Keratinocyte (primary cell): ENCODE results near the gene CDIP1. TPM values are rescaled to one million over a fixed set of nuclear protein-coding genes. Genes with fewer than 3 reads are reported as not detected.
"Not testable (repeated sequence)": the region's sequence is repeated elsewhere in the genome, so short reads cannot be mapped to it uniquely, and the experiment has no call there.

Experiments used
- DNase-seq: peaks from one replicate; pipeline ENCODE4 v3.0.0-alpha.2; 2011; ENCODE audit warnings: low read depth, missing footprints, low spot score
- FAIRE-seq: peaks from 2 replicates; lab custom pipeline; 2011; peaks lifted over from hg19 to GRCh38; lab: Jason Lieb, UNC
- H2AFZ ChIP-seq: 2 replicates; pipeline ENCODE4 v1.6.0; 2012; ENCODE audit warnings: low read length, control low read depth, inconsistent platforms; ENCODE audit not compliant: control insufficient read depth
- H3K27ac ChIP-seq: 2 replicates; pipeline ENCODE4 v1.5.1; 2011; ENCODE audit warnings: low read length; ENCODE audit not compliant: control insufficient read depth, insufficient read depth
- H3K27me3 ChIP-seq: 3 replicates; pipeline ENCODE4 v1.6.0; 2011; ENCODE audit warnings: low read length; ENCODE audit not compliant: control insufficient read depth, insufficient read depth; ENCODE audit errors: extremely low read depth
- H3K36me3 ChIP-seq, 2 experiments: 2 replicates in 1 of 2; 3 replicates in 1 of 2; pipeline ENCODE4 v1.5.1; 2011; ENCODE audit warnings: low read length in 2 of 2, mild to moderate bottlenecking in 1 of 2; ENCODE audit not compliant: control insufficient read depth in 2 of 2, insufficient read depth in 2 of 2; ENCODE audit errors: extremely low read depth in 1 of 2
- H3K4me1 ChIP-seq: 3 replicates; pipeline ENCODE4 v1.5.1; 2011; ENCODE audit warnings: low read length; ENCODE audit not compliant: control insufficient read depth, insufficient read depth; ENCODE audit errors: extremely low read depth
- H3K4me2 ChIP-seq: 3 replicates; pipeline ENCODE4 v1.6.0; 2011; ENCODE audit warnings: low read depth, low read length; ENCODE audit not compliant: control insufficient read depth, insufficient read depth; ENCODE audit errors: extremely low read depth
- H3K4me3 ChIP-seq, 3 experiments: fragments of 200-600 bp in 1 of 3; sonication (generic) in 1 of 3; 2 replicates in 2 of 3; 3 replicates in 1 of 3; pipeline ENCODE4 v1.5.1; 2011 to 2016; ENCODE audit warnings: low read length in 3 of 3, mild to moderate bottlenecking in 3 of 3, control low read depth in 2 of 3, inconsistent platforms in 1 of 3, low read depth in 1 of 3, mixed read lengths in 1 of 3, mixed run types in 1 of 3, moderate library complexity in 1 of 3; ENCODE audit not compliant: control insufficient read depth in 2 of 3, insufficient read depth in 2 of 3; ENCODE audit errors: extremely low read depth in 1 of 3
- H3K79me2 ChIP-seq: 2 replicates; pipeline ENCODE4 v1.6.0; 2012; ENCODE audit warnings: low read length; ENCODE audit not compliant: control insufficient read depth, insufficient read depth
- H3K9ac ChIP-seq: 3 replicates; pipeline ENCODE4 v1.6.0; 2011; ENCODE audit warnings: low read length; ENCODE audit not compliant: control insufficient read depth, insufficient read depth; ENCODE audit errors: extremely low read depth
- H3K9me1 ChIP-seq: 3 replicates; pipeline ENCODE4 v1.6.0; 2011; ENCODE audit warnings: low read length; ENCODE audit not compliant: control insufficient read depth, insufficient read depth; ENCODE audit errors: extremely low read depth
- H3K9me3 ChIP-seq: 2 replicates; pipeline ENCODE4 v1.5.1; 2012; ENCODE audit warnings: low read depth, low read length; ENCODE audit not compliant: control insufficient read depth
- H4K20me1 ChIP-seq: 3 replicates; pipeline ENCODE4 v1.6.0; 2011; ENCODE audit warnings: low read length; ENCODE audit not compliant: control insufficient read depth, insufficient read depth; ENCODE audit errors: extremely low read depth
- EZH2 ChIP-seq: IDR thresholded peaks from one replicate; pipeline ENCODE4 v1.6.1; 2012; ENCODE audit warnings: inconsistent platforms, mild to moderate bottlenecking, low read length, moderate library complexity
- dilution Hi-C: fragments of 300-500 bp; cut with MboI; formaldehyde crosslinking; loops from one replicate; pipeline ENCODE4 v1.7.0; 2020; ENCODE audit warnings: low sequenced_read_pairs; ENCODE audit not compliant: extremely low pct_ligation_motif_present
- polyA plus RNA-seq, 5 experiments: library from polyadenylated mRNA; depleted of rRNA in 3 of 5; stranded (reverse) in 3 of 5; stranded (forward) in 1 of 5; unstranded in 1 of 5; fragments of >200 nt; gene quantifications; 1 replicate in 1 of 5; 2 replicates in 3 of 5; 3 replicates in 1 of 5; pipeline versions ENCODE4 v1.2.1 to v1.2.3, GENCODE V29; 2011 to 2012; ENCODE audit warnings: missing spikeins in 2 of 5, low read depth in 1 of 5, low replicate concordance in 1 of 5
- TF ChIP-seq, protein P1 (sequence below), 3 experiments: IDR thresholded peaks in 1 of 3; conservative IDR thresholded peaks in 1 of 3; optimal IDR thresholded peaks in 1 of 3; 2 replicates in 2 of 3; 3 replicates in 1 of 3; pipeline versions ENCODE3 to v1.5.1; 2011; ENCODE audit warnings: low read length in 3 of 3, mild to moderate bottlenecking in 3 of 3, moderate library complexity in 2 of 3, control low read depth in 1 of 3, inconsistent platforms in 1 of 3; ENCODE audit not compliant: insufficient read depth in 2 of 3; ENCODE audit errors: extremely low read depth in 1 of 3

The CDIP1 gene
- polyA plus RNA-seq, 1 donor (not counting 4 experiments of a cell fraction or from before 2014, with no cell fraction given), result 19.8 TPM

DNA sequence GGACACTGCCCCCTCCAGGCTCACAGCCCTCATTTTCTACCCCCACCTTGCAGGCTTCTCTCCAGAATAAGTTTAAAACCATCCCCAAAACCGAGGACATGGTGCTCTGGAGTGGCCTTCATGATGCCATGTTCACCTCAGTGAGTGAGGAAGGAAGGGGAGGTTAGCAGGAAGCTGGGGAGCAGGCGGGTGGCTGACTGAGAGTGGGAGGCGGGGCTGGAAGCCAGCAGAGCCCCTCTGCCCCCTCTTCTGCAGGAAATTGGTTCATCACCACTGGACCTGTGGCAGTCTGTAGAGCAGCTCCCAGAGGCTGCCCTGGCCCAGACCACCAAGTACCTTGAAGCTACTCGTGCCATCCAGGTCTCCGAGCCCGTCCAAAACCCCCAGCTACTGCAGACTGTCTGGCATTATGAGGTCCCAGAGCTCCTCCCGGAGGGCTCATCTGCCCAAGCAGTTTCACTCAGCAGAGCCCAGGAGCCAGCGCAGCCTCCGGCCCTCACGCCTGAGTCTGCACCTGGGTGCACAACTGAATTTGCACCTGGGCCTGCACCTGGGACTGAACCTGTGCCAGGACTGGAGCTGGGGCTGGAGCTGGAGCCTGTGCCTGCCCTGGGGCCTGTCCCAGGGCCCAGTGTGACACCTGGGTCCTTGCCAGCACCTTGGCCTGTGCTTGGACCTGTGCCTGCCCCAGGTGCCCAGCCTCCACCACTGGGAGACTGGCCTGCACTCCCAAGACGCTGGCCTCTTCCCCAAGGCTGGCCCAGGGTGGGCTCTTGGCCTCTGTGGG lies 36.5 kb upstream of the CDIP1 start:
- Histone ChIP-seq H3K4me3 (no peak overlapping the region), H3K27ac (no peak overlapping the region), H4K20me1 (no peaks in the 10 kb centered on the region), H3K4me1 (no peaks in the 10 kb centered on the region), H3K36me3 (no peaks in the 10 kb centered on the region), H3K9me1 (no peaks in the 10 kb centered on the region), H3K79me2 (no peaks in the 10 kb centered on the region), H3K4me2 (no peak overlapping the region), H3K9me3 (no peaks in the 10 kb centered on the region), H2AFZ (no peak overlapping the region), H3K9ac (no peak overlapping the region), H3K27me3 (peaks cover 2% of the 10 kb centered on the region)
- no peak for FAIRE-seq
- dilution Hi-C loops, result no loop called here
- DNase-seq, result no peak
- no peak for TF ChIP-seq EZH2
- TF ChIP-seq, protein P1, sequence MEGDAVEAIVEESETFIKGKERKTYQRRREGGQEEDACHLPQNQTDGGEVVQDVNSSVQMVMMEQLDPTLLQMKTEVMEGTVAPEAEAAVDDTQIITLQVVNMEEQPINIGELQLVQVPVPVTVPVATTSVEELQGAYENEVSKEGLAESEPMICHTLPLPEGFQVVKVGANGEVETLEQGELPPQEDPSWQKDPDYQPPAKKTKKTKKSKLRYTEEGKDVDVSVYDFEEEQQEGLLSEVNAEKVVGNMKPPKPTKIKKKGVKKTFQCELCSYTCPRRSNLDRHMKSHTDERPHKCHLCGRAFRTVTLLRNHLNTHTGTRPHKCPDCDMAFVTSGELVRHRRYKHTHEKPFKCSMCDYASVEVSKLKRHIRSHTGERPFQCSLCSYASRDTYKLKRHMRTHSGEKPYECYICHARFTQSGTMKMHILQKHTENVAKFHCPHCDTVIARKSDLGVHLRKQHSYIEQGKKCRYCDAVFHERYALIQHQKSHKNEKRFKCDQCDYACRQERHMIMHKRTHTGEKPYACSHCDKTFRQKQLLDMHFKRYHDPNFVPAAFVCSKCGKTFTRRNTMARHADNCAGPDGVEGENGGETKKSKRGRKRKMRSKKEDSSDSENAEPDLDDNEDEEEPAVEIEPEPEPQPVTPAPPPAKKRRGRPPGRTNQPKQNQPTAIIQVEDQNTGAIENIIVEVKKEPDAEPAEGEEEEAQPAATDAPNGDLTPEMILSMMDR (optimal IDR thresholded peaks at IDR 0.05 in 1 of 3, IDR thresholded peaks at IDR 0.05 in 1 of 3, conservative IDR thresholded peaks at IDR 0.05 in 1 of 3; ENCODE audit: extremely low read depth in 1 of 3, insufficient read depth in 2 of 3, low read length in 3 of 3), result peak in 1 of 3 experiments; percentile 3

DNA sequence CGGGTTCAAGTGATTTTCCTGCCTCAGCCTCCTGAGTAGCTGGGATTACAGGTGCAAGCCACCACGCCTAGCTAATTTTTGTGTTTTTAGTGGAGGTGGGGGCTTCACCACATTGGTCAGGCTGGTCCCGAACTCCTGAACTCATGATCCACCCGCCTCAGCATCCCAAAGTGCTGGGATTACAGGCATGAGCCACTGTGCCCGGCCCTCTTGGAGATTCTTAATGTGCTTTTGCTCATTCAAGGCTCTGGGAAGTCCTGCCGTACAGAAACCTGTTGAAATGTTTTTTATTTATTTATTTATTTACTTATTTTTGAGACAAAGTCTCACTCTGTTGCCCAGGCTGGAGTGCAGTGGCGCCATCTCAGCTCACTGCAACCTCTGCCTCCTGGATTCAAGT lies 35.4 kb upstream of the CDIP1 start:
- H3K27me3 ChIP-seq, H3K4me2 ChIP-seq, H3K4me1 ChIP-seq, DNase-seq, H3K9me3 ChIP-seq, H4K20me1 ChIP-seq, H3K4me3 ChIP-seq, H3K36me3 ChIP-seq, H3K9ac ChIP-seq, H3K27ac ChIP-seq, H3K9me1 ChIP-seq, H2AFZ ChIP-seq, H3K79me2 ChIP-seq, dilution Hi-C loops, FAIRE-seq: not testable (repeated sequence)
